Cardiac septum (tissue), 1 donor: ENCODE measurements around the gene CYP2W1. TPM values are rescaled to one million over a fixed set of nuclear protein-coding genes. Genes with fewer than 3 reads are reported as not detected.

Experiments
- DNase-seq: peaks from one replicate; pipeline ENCODE4 v3.0.0-alpha.2; 2020; ENCODE audit warnings: low spot score
- intact Hi-C: fragments of 100-400 bp; cut with DNase I; formaldehyde crosslinking; loops from one replicate; pipeline ENCODE4 v1.14.0; 2022
- total RNA-seq: library from RNA; stranded (reverse); fragmentation: NEBNext Ultra II Directional; extraction: Animal tissue kit (Norgen Biotek cat#: 25700); gene quantifications from one replicate; pipeline ENCODE4 v1.2.1, GENCODE V29; 2021
- donor health status: DM: no; HTN: no; CAD: no.

The CYP2W1 gene
- total RNA-seq, 1 donor from 2014 or later: not detected

DNA sequence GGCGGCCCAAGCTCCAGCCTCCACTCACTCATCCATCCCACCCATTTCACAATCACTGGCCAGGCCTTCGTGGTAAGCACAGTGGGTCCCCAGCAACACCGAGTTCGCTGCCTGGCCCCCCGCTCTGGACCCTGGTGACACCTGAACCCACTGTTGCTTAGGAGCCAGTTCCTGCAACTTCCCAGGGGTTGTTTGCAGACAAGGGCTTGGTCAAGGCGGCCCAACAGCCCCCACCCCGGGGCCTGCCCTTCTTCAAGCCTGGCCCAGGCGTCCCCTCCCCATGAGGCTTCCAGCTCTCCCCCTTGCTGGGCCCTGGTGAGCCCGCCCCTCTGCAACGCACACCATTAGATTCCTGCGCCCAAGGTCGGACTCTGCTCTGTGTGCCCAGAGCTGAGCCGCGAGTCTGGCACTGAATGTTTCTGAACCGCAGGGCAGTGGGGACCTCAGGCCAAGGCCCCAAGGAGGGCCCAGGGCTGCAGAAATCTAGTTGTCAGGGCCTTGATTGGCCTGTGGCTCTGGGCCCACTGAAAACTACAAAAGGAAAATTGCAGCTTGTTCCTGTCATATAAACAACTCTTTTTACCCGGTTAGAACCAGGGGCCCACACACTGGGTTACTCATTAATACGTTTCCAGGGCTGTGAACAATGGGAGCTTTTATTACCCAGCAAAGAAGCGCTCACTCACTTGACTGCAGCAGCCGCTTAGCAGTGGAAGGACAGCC is 5.5 kb upstream of the CYP2W1 start:
- DNase-seq: no peak
- intact Hi-C loops: no loop called here

DNA sequence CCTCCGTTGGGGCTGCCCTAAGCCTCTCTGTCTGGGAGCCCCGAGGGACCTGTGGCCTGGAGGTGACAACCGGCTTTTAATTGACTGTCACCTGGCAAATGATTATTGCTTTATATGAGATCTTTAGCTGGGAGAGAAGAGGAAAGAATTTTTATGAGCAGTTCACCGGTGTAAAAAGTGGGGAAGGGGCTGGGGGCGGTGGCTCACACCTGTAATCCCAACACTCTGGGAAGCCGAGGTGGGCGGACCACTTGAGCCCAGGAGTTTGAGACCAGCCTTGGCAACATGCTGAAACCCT is 5.0 kb upstream of the CYP2W1 start:
- intact Hi-C loops: no loop called here

DNA sequence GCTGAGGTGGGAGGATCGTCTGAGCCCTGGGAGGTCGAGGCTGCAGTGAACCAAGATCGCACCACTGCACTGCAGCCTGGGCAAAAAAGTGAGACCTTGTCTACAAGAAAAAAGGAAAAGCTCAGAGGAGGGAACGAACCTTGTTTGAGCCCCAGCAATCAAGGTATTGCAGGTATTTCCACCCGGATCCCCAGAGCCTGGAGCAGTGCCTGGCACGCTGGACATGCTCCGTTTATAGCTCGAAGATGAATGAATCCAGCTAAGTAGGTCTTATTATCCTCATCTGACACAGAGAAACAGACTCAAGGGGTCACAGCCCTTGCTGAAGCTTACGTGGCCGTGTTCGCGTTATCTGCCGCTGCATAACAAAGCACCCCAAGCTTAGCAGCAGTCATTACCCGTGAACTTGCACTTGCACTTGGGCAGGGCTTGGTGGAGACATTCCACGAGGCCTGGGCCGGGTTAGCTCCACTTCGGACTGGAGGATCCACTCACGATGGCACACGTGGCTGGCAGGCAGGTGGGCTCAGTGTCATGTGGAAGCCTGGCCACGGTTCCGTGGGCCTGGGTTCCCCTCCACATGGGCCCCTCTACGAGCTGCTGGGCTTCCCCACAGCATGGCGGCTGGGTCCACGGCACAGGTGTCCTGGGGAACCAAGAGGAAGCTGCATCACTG is 4.4 kb upstream of the CYP2W1 start:
- intact Hi-C loops: no loop called here
- DNase-seq: no peak

More for the DNA sequence above, 5.0 kb upstream of the CYP2W1 start:
- DNase-seq: no peak

DNA sequence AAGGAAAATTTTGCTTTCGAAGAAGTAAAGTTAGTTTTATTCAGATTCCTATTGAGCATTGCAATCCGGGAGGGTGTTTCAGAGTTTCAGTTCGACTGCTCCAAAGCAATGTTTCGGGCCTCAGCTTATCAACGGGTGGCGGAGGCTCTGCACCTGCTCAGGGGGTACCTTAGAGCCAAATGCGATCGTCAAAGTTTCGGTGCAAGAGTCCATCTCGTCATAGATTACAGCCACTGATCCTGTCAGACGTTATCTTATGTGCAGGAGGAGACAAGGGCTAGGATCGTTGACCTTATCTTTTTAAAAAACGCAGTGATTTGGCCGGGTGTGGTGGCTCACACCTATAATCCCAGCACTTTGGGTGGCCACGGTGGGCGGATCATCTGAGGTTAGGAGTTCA is 3.8 kb upstream of the CYP2W1 start:
- no peak for DNase-seq
- intact Hi-C loops: no loop called here

DNA sequence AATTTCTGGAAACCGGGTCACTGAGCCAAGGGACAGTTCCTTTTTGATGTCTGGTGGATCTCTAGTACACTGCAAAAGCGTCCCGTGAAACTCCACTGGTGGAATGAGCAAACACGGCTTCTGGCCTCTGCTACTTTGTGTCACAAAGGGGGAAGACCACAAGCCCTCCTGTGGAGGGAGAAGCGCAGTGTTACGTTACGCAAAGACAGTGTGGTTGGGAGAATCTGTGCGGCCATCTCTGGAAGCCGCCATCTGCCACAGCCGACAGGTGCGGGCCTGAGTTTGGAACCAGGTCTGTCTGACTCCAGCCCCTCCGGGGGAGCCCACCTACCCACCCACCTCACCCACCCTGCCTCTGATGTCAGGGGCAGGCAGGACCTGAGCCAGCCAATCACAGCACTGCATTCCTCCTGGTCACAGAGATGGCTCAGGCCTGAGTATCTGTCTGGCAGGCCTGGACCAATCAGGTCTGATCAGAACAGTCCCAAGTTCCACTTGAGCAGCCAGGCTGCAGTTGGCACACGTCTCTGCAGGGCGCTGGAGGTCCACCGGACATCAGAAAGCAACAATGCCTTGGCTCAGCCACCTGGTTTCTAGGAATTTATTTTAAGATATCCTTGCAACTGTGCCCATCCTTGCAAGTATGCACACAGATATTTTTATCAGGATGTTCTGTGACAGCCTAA is 3.0 kb upstream of the CYP2W1 start:
- intact Hi-C loops: no loop called here
- no peak for DNase-seq

DNA sequence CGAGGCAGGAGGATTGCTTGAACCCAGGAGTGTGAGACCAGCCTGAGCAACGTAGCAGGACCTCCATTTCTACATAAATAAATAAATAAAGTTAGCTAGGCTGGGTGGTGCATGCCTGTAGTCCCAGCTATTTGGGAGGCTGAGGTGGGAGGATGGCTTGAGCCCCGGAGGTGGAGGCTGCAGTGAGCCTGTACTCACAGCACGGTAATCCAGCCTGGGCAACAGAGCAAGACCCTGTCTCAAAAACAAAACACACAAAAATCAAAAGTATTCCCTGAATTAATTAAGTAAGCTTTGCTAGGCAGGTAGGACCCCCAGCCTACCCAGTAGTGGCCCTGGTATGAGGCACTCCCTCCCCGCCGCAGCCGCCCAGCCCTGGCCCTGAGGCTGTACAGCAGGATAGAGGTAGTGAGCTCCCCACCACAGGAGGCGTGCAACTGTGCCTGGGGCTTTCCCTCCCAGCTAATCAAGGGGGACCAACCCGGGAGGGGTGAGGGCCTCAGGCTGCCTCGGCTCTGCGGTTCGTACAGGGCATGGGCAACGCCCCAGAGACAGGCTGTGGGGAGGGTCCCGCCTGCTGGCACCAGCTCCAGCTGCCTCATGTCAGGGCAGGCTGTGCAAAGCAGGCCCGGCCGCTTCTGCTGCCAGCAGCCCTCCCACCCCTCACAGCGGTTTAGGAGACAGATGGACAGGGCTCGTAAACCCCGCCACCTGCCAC is 1.0 kb upstream of the CYP2W1 start:
- DNase-seq: no peak

DNA sequence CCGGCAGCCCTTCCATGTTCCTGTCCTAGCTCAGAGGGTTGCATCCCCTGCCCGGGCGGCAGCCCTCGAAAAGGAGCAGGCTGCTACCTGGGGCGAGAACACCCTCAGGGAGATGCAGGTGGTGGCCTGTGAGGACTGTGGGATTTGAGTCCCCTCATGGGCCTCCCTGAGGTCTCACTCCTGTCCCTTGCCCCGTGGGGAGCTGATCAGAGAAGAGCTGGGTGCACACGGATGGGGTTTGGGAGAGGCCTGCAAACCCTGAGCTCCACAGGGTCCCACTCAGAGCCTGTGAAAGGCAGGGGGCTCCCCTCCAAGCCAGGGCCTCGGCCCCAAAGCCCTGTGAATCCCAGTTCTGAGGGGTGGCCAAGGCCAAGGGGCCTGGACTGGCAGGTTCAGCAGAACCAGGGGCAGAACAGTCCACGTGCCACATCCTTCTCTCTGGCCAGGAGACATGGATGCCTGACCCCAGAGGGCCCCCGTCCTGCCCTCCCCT is 424 bp upstream of the CYP2W1 start:
- DNase-seq: no peak
- intact Hi-C loops: no loop called here

More for the DNA sequence above, 1.0 kb upstream of the CYP2W1 start:
- intact Hi-C loops: no loop called here

DNA sequence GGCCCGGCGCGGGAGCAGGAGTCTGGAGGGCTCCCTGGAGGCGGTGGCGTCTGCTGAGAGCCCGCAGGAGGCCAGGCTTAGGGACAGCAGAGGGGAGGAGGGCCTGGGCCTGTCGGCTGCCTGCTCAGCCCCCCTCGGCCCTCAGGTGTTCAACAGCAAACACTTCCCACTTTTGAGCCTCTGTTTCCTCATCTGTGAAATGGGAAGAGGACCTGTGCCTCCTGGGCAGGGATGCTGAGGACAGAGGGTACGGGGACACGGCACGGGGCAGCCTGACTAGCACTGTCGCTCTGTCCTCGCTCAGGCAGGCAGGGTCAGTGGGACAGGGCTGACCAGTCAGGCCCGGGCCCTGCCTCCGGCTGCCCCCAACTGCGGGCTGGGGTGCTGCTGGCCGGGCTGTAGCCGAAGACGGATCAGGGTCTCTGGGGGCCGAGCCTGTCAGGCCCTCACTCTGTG is 663 bp downstream of the CYP2W1 start:
- intact Hi-C loops: no loop called here
- no peak for DNase-seq

DNA sequence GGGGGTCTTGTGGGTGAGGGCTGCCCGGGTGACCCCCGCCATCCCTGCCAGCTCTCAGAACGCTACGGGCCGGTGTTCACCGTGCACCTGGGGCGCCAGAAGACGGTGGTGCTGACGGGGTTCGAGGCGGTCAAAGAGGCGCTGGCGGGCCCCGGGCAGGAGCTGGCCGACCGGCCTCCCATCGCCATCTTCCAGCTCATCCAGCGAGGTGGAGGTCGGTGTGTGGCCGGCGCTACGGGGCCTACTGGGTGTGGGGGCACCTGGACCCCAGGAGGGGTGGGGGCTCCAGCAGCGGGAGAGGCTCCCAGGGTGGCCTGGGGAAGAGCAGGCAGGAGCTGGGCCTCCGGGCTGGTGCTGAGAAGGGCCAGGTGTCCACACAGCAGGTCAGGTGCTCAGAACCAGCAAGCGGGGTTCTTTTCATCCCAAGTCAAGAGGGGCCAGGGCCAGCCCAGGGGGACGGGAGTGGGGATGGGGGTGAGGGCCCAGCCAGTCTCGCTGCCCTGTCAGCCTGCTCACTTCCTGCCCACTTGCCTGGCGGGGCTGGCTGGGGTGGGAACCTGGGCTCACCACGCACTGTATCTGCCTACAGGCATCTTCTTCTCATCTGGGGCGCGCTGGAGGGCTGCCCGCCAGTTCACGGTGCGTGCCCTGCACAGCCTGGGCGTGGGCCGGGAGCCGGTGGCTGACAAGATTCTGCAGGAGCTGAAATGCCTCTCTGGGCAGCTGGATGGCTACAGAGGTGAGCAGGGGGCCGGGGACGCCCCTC is 1.6 kb downstream of the CYP2W1 start:
- no peak for DNase-seq
- intact Hi-C loops: no loop called here

DNA sequence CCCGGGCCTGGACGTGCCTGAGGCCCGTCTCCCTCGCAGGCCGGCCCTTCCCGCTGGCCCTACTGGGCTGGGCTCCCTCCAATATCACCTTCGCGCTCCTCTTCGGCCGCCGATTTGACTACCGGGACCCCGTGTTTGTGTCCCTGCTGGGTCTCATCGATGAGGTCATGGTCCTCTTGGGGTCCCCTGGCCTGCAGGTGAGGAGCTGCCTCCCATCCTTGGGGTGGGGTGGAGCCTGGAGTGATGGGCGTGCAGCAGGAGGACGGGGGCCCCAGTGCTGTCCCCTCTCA is 2.1 kb downstream of the CYP2W1 start:
- intact Hi-C loops: no loop called here
- no peak for DNase-seq

DNA sequence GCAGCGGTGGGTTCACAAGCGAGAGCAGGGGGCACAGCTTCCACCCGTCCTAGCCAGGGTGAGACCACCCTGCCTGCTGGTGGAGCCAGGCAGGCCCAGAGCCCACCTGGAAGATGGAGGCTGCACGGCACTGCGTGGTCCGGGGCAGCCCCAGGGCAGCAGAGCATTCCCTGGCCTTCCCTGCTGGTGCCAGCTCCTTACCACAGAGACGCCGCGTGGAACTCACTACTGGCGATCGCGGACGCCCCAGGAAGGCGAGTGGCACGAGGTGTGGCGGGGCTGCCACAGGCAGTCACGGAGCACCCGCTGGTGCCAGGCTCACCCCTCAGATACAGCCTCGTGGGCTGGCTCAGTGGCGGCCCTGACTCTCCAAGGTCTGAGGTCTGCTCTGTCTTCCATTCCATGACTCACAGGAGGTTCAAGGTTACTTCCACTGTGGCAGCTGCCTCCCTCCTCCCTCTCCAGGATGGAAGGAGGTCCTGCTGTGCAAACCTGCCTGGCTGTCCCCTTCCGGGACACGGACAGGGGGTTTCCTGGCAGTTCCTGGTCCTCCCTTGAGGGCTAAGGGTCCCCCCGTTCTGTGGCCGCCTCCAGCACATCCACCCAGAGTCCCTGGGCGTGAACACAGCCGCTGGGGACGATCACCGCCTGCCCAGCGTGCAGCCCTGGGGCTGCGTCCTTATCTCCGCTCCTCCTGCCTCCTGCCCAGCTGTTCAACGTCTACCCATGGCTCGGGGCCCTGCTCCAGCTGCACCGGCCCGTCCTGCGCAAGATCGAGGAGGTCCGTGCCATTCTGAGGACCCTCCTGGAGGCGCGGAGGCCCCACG is 3.1 kb downstream of the CYP2W1 start:
- DNase-seq: no peak
- intact Hi-C loops: no loop called here

DNA sequence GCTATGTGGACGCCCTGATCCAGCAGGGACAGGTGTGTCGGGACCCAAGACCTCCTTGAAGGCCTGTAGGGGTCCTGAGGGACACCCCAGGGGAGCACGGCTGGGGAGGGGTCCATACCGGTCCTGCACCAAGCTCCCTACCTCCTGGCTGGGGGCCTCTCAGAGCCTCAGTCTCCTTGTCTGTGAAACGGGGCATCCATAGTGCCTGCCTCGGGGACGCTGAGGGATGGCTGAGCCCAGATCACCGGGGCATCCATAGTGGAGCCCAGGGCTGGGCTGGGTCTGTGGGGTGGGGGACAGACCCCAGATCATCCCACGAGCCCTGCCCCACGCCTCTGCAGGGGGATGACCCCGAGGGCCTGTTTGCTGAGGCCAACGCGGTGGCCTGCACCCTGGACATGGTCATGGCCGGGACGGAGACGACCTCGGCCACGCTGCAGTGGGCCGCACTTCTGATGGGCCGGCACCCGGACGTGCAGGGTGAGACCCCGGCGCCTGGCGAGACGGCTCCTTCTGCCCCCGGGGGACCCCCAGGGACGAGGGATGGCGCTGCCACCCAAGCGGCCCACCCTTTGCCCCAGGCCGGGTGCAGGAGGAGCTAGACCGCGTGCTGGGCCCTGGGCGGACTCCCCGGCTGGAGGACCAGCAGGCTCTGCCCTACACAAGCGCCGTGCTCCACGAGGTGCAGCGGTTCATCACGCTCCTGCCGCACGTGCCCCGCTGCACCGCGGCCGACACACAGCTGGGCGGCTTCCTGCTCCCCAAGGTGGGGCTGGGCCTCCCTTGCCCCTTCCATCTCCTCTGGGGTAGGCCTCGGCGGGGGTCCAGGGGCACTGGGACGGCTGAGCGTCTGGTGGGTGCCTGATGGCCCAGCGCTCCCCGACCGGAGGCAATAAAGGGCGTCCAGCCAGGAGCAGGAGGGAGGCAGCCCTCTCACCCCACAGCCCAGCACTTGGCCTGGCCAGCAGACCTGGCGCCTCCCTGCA is 4.1 kb downstream of the CYP2W1 start:
- intact Hi-C loops: no loop called here
- DNase-seq: no peak

DNA sequence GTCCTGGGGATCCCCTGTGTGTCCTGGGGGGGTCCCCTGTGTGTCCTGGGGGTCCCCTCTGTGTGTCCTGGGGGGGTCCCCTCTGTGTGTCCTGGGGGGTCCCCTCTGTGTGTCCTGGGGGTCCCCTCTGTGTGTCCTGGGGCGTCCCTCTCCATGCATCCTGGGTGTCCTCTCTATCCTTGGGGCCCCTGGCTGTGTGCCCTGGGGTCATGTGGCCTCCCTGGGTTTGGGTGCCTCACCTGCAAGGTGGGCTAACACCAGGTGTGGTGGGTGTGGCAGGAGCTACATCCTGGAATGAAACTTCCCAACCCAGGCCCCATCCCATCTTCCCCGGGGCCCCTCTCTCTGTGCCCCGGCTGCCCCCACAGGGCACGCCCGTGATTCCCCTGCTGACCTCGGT is 4.9 kb downstream of the CYP2W1 start:
- intact Hi-C loops: no loop called here
- no peak for DNase-seq

DNA sequence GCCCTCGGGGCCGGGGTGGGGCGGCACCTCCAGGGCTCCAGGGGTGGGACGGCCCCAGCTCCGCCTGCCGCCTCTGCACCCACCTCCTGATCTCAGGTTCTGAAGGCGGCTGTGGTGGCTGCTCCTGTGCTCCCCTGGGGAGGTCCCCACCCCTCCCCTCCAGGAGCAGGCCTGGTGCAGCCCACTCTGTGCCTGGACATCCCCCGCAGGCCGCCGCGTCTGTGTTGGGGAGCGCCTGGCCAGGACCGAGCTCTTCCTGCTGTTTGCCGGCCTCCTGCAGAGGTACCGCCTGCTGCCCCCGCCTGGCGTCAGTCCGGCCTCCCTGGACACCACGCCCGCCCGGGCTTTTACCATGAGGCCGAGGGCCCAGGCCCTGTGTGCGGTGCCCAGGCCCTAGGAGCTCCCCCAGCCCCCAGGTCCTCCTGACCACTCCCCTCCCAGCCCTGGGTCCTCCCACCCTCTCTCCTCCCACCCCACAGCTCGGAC is 5.5 kb downstream of the CYP2W1 start:
- DNase-seq: no peak
- intact Hi-C loops: no loop called here

DNA sequence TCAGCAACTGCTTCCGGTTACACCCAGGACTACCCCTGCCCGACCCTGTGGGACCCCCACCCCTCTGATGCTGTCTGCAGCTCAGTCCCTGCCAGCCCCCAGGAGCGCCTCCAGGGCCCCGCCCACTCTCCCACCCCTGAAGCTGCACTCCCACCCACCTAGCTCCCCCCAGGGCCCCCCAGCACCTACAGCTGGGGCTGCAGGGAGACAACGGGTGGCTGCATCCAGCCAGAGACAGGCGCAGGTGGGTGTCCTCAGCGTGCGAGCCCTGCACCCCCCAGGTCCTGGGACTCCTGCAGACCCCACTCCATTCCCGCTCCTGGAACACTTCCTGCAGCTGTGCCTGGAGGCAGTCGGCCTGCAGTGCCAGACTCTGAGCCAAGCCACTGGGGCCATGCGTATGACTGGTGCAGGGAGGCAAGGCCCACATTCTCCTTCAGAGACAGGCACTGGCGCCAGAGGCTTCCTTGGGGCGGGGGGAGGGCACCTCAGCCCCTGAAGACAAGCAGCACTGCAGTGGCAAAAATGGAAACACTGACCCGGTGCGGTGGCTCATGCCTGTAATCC is 6.1 kb downstream of the CYP2W1 start:
- intact Hi-C loops: no loop called here
- no peak for DNase-seq

DNA sequence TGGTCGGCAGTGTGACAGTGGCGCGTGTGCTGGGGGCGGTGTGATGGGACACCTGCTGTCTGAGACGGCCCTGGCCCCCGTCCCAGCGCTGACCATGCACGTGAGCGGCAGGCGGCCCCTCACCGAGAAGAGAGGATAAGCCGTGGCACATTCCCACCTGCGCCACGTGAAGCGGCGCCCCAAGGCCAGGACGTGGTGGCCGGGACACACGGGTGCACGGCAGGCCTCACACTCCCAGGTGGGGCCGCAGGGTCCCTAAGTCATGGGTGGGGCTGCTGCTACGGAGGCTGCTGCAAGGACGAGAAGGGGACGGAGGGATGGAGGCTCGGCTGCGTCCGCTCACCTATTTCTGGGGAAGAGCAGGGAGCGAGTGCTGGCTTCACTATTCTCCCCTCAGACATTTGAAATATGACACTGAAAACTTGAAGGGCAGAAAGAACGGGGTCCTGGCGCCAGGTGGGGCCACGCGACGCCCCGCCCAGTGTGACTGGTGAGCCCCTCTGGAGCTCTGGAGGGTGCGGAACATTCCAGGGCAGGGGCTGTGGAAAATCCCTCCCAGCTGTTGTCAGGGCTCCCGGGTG is 7.5 kb downstream of the CYP2W1 start:
- intact Hi-C loops: loop anchor here (5.0 kb wide), 1 partner anchor 187 kb away; no protein-coding TSS in a partner anchor
- DNase-seq: no peak
